Measurements from ENCODE around the gene GCLC. TPM values are rescaled to one million over a fixed set of nuclear protein-coding genes. Genes with fewer than 3 reads are reported as not detected.

GCLC gene
- polyA plus RNA-seq, 3 donors = 6.4 to 15.7 (median 10.1) TPM

DNA sequence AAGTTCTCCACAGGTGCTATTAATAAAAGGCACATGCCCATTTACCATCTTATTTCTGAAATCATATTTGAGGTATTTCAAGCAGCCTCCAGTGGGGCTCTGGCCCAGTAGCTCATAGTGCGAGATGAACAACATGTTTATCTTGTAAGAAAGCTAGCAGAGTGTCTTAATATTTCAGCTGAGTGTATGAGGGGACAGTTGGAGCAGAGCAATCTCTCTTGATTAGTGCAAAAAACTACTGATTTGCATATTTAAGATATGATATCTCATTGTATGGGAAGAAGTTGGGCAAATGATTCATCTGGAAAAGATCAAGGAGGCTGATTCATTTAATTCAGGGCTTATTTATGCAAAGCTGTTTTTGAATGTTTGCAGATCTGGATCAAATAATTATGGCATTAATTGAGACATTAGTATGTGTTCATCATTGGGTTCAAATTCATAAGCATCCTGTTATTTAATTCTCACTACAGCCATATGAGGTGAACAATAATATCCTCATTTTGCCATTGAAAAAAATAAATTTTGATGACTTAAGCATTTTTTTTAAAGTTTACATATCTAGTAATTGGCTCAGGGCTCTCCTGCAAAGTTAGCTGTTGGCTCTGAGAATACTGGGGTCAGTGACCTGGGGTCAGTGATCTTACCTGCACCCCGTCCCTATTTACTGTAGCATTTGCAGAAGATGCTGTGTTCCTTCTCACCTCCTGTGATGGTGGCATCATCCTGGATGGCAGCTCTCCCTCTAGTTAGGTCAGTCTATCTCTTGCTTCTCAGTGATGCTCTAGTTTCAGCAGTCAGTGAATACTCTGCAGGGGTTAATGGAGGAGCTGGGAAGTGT is 24.1 kb upstream of the GCLC start:
- DNase-seq = no peak
- no peaks in the 10 kb centered on the region for H3K36me3 Mint-ChIP-seq
- intact Hi-C loops (cut with micrococcal nuclease) = no loop called here
- H3K4me1 Mint-ChIP-seq = no peaks in the 10 kb centered on the region
- Histone ChIP-seq H3K4me1 (ENCODE audit: control insufficient read depth in 1 of 2, insufficient read depth in 2 of 2, low read length in 2 of 2) (no peaks in the 10 kb centered on the region), H3K27me3 (ENCODE audit: control insufficient read depth in 2 of 2, insufficient read depth in 2 of 2, low read length in 2 of 2) (no peaks in the 10 kb centered on the region), H3K9me3 (replicated peaks in 1 of 2; ENCODE audit: control insufficient read depth in 1 of 2, insufficient read depth in 1 of 2, low read length in 2 of 2) (no peaks in the 10 kb centered on the region), H2AFZ (ENCODE audit: insufficient read depth, low read depth, low read length, poor library complexity, severe bottlenecking) (no peak overlapping the region), H3K27ac (ENCODE audit: low read depth in 1 of 2, low read length in 2 of 2) (no peak overlapping the region), H3K36me3 (replicated peaks in 1 of 2; ENCODE audit: control insufficient read depth in 1 of 2, insufficient read depth in 2 of 2, low read length in 2 of 2) (no peaks in the 10 kb centered on the region), H3K4me2 (replicated peaks; ENCODE audit: extremely low read depth, low read length, poor library complexity, severe bottlenecking) (no peak overlapping the region), H3K79me2 (ENCODE audit: insufficient read depth, low read length) (no peaks in the 10 kb centered on the region), H3K4me3 (replicated peaks in 1 of 3; ENCODE audit: low read depth in 2 of 3, low read length in 3 of 3) (no peak overlapping the region), H3K9ac (ENCODE audit: insufficient read depth, low read length, poor library complexity, severe bottlenecking) (no peak overlapping the region), H4K20me1 (ENCODE audit: insufficient read depth, low read length) (no peaks in the 10 kb centered on the region)
- peaks cover 1 to 4% (median 3%) of the 10 kb centered on the region in 3 donors for H3K27me3 Mint-ChIP-seq (ENCODE audit: low read depth in 3 of 3)
- H3K9me3 Mint-ChIP-seq = peaks cover 0 to 2% (median 0%) of the 10 kb centered on the region in 7 donors
- no peak overlapping the region for H3K4me3 Mint-ChIP-seq
- TF ChIP-seq CTCF (IDR thresholded peaks at IDR 0.05) = no peak
- H3K27ac Mint-ChIP-seq = no peak overlapping the region
- 100% methylated on average over 2 of the region's 2 CpGs for WGBS (ENCODE audit: insufficient coverage)

DNA sequence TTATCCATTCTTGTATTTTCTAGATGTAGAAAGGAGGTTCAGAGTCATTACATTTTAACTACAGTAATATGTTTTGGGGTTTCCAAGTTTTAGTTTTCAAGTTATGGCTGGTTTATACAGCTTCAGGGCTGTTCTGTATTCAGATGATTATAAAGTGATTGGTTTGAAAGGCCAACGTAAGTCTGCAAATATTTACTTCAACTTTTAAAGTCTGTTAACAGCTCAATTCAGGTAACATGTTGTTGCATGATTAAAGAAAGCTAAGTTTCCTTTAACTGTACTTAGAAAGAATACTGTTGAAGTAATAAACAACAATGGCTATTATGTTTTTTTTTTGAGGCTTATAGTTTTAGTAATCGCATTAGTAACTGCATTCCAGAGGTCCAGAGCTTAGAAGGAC is 22.8 kb upstream of the GCLC start:
- Mint-ChIP-seq H3K36me3 (no peaks in the 10 kb centered on the region), H3K4me1 (no peaks in the 10 kb centered on the region), H3K27ac (no peak overlapping the region), H3K9me3 (peaks cover 0 to 2% (median 0%) of the 10 kb centered on the region in 7 donors), H3K27me3 (ENCODE audit: low read depth in 3 of 3) (peaks cover 0 to 1% (median 0%) of the 10 kb centered on the region in 3 donors), H3K4me3 (no peak overlapping the region)
- intact Hi-C loops (cut with micrococcal nuclease) = no loop called here
- no peaks in the 10 kb centered on the region for H3K4me1 ChIP-seq (ENCODE audit: control insufficient read depth in 1 of 2, insufficient read depth in 2 of 2, low read length in 2 of 2)
- H3K4me3 ChIP-seq (replicated peaks in 1 of 3; ENCODE audit: low read depth in 2 of 3, low read length in 3 of 3) = no peak overlapping the region
- no peak overlapping the region for H3K27ac ChIP-seq (ENCODE audit: low read depth in 1 of 2, low read length in 2 of 2)
- H3K9ac ChIP-seq (ENCODE audit: insufficient read depth, low read length, poor library complexity, severe bottlenecking) = no peak overlapping the region
- H4K20me1 ChIP-seq (ENCODE audit: insufficient read depth, low read length) = no peaks in the 10 kb centered on the region
- no peaks in the 10 kb centered on the region for H3K36me3 ChIP-seq (replicated peaks in 1 of 2; ENCODE audit: control insufficient read depth in 1 of 2, insufficient read depth in 2 of 2, low read length in 2 of 2)
- H2AFZ ChIP-seq (ENCODE audit: insufficient read depth, low read depth, low read length, poor library complexity, severe bottlenecking) = peak overlapping the region; percentile 23
- no peak for TF ChIP-seq CTCF (IDR thresholded peaks at IDR 0.05)
- H3K27me3 ChIP-seq (ENCODE audit: control insufficient read depth in 2 of 2, insufficient read depth in 2 of 2, low read length in 2 of 2) = no peaks in the 10 kb centered on the region
- no peaks in the 10 kb centered on the region for H3K79me2 ChIP-seq (ENCODE audit: insufficient read depth, low read length)
- H3K9me3 ChIP-seq (replicated peaks in 1 of 2; ENCODE audit: control insufficient read depth in 1 of 2, insufficient read depth in 1 of 2, low read length in 2 of 2) = no peaks in the 10 kb centered on the region
- no peak overlapping the region for H3K4me2 ChIP-seq (replicated peaks; ENCODE audit: extremely low read depth, low read length, poor library complexity, severe bottlenecking)
- no peak for DNase-seq
- 80% methylated on average over 1 of the region's 2 CpGs for WGBS (ENCODE audit: insufficient coverage)
